ENCODE results near the gene SLC41A2.

Gene SLC41A2, protein sequence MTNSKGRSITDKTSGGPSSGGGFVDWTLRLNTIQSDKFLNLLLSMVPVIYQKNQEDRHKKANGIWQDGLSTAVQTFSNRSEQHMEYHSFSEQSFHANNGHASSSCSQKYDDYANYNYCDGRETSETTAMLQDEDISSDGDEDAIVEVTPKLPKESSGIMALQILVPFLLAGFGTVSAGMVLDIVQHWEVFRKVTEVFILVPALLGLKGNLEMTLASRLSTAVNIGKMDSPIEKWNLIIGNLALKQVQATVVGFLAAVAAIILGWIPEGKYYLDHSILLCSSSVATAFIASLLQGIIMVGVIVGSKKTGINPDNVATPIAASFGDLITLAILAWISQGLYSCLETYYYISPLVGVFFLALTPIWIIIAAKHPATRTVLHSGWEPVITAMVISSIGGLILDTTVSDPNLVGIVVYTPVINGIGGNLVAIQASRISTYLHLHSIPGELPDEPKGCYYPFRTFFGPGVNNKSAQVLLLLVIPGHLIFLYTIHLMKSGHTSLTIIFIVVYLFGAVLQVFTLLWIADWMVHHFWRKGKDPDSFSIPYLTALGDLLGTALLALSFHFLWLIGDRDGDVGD

DNA sequence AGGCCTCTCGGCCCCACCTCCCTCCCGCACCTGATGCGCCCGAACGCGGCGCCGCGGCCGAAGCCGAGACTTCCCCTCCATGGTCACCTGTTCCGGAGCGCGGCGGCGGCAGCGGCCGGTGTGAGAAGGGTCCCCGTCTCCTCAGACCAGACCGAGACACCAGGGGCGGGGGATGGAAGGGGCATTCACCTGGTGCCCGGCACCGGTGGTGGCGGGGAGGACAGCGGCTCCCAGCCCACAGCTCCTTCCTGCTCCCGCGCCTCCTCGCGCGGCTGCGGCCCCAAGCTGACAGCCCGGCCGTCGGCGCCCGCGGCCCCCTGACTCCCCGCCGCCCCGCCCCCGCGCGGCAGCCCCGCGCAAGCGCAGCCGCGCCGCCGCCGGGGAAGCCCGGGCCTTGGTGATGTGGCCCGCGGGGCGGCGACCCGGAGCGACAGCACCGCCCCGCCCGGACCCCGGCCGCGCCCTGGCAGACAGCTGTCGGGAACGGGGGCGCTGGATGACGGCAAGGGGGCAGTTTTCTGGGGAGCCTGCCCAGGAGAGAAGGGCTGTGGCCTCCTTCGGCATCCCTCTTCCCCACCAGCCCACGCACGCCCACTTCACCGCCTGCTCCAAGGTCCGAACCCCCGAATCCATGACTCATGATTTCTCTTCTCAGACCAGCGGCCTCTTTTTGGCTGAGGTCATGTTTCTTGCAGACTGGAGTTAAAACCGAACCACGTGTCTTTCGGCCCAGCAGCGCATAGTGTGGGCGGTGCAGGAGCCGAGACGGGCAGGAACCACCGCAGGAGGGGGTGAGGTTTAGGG is at the start of gene SLC41A2:
TSS of gene SLC41A2 (minus strand) at position 290 of the 804 bp plus-strand sequence. CDS start 29,763 bp downstream, outside the sequence.
- peak; percentile 76 for DNase-seq (ENCODE audit: low read depth)
- peak within 1 kb of the TSS; percentile 55 for H3K4me3 ChIP-seq (ENCODE audit: low read length)
- TF ChIP-seq, protein P1, sequence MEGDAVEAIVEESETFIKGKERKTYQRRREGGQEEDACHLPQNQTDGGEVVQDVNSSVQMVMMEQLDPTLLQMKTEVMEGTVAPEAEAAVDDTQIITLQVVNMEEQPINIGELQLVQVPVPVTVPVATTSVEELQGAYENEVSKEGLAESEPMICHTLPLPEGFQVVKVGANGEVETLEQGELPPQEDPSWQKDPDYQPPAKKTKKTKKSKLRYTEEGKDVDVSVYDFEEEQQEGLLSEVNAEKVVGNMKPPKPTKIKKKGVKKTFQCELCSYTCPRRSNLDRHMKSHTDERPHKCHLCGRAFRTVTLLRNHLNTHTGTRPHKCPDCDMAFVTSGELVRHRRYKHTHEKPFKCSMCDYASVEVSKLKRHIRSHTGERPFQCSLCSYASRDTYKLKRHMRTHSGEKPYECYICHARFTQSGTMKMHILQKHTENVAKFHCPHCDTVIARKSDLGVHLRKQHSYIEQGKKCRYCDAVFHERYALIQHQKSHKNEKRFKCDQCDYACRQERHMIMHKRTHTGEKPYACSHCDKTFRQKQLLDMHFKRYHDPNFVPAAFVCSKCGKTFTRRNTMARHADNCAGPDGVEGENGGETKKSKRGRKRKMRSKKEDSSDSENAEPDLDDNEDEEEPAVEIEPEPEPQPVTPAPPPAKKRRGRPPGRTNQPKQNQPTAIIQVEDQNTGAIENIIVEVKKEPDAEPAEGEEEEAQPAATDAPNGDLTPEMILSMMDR (IDR thresholded peaks at IDR 0.05; ENCODE audit: insufficient read depth, low read depth, low read length, missing control alignments) = no peak

DNA sequence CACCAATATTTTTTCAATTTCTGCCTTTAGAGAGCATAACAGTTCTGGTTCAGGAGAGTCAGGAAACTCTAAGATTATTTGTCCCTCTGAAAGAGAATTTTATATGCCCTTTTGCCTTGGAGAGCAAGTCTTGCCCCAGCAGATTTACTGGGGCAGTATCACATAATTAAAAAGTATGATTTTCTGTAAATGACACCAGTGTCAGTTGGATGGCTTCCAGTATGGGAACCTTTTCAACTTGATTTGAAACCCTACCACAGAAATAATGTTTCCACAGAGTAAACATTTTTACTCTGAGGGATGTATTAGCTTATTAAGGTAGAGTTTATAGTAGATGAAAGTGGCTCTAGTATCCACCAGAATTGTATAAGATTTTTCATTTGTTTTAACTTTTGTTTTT is 43.4 kb upstream of the SLC41A2 start:
- TF ChIP-seq, protein P1 (IDR thresholded peaks at IDR 0.05; ENCODE audit: insufficient read depth, low read depth, low read length, missing control alignments) = no peak
- no peak for DNase-seq (ENCODE audit: low read depth)
- H3K4me3 ChIP-seq (ENCODE audit: low read length) = no peak overlapping the region

DNA sequence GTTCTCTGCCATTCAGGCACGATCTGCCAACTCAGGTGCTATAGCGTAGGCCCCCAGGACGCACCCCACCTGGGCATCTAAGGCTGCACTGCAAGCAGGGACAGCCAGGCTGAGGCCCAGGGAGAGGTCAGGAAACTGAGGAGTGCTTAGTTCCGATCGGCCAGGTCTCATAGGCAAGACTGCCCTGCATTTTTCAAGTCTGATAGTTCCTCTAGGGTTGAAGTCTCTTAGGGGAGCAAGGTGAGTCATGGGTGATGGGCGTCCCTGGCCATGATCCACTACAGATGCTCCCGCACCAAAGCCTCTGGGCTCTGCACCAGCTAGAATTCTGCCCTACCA is 41.2 kb upstream of the SLC41A2 start:
- TF ChIP-seq, protein P1 (IDR thresholded peaks at IDR 0.05; ENCODE audit: insufficient read depth, low read depth, low read length, missing control alignments) = no peak

DNA sequence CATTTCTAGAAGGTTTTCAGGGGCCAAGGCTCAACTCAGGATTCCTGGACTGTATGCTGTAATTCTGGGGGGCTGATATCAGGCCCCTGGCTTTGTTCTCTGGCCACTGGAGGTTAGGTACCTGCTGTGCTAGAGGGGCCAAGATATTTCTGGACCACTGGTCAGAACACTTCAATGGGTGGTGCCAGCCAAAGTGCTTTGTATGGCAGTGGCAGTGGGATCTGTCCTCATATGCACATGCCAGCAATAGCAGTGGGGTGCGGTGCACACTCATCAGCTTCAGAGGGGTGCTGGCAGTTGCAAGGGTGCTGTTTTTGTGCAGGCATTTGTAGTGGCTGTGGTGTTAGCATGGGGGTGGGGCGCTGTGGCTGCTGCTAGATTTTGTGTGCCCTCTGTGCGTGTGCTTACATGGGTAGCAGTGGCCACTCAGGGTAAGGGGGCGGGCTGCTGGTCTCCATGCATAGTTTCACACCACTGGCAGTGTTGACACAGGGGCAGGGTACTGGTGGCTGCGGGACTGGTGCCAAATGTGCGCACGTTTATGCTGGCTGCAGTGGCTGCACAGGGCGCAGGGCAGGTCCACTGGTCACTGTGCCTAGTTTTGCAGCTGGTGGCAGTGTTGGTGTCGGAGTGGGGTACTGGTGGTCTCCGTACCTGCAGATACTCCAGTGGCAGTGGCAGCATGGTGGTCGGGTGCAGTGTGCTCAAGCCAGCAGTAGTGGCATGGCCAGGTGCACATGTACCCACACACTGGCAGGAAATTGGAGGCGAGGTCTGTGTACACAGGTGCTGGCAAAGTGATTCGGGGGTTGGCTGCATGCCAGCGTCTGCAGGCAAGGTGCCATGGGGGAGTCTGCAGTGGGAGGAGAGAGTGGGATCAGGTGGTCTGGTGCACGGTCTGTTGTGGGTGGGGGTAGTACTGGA is 40.6 kb upstream of the SLC41A2 start:
- no peak for DNase-seq (ENCODE audit: low read depth)
- no peak overlapping the region for H3K4me3 ChIP-seq (ENCODE audit: low read length)
- TF ChIP-seq, protein P1 (IDR thresholded peaks at IDR 0.05; ENCODE audit: insufficient read depth, low read depth, low read length, missing control alignments) = no peak

More for the DNA sequence above, 41.2 kb upstream of the SLC41A2 start:
- no peak for DNase-seq (ENCODE audit: low read depth)
- no peak overlapping the region for H3K4me3 ChIP-seq (ENCODE audit: low read length)

DNA sequence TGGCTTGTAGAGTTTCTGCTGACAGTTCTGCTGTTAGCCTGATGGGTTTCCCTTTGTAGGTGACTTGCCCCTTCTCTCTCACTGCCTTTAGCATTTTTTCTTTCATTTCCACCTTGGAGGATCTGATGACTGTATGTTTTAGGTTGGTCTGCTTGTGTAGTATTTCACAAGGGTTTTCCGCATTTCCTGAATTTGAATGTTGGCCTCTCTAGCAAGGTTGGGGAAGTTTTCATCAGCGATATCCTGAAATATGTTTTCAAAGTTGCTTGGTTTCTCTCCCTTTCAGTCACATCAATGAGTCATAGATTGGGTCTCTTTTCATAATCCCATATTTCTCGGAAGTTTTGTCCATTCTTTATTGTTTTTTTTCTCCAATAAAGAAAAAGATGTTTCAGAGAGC is 39.5 kb upstream of the SLC41A2 start:
- TF ChIP-seq, protein P1 (IDR thresholded peaks at IDR 0.05; ENCODE audit: insufficient read depth, low read depth, low read length, missing control alignments) = no peak
- no peak for DNase-seq (ENCODE audit: low read depth)
- H3K4me3 ChIP-seq (ENCODE audit: low read length) = no peak overlapping the region

DNA sequence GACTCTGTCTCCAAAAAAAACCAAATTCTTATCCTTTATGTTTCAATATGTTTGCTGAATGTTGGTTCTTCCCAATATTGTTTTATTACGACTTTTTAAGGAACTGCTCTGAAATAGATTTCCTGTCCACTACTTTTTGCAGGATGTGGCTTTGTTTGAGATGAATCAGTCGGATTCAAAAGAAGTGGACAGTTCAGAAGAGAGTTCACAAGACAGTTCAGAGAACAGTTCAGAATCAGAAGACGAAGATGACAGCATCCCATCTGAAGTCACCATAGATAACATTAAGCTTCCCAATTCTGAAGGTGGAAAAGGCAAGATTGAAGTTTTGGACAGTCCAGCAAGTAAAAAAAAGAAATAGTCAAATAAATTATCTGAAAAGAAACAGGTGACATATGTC is 36.2 kb upstream of the SLC41A2 start:
- H3K4me3 ChIP-seq (ENCODE audit: low read length) = no peak overlapping the region
- TF ChIP-seq, protein P1 (IDR thresholded peaks at IDR 0.05; ENCODE audit: insufficient read depth, low read depth, low read length, missing control alignments) = no peak
- DNase-seq (ENCODE audit: low read depth) = no peak

Measured in epithelial cell of esophagus (primary cell).